Peyer's patch (tissue), 4 donors: ENCODE measurements around the gene PALLD. TPM values are rescaled to one million over a fixed set of nuclear protein-coding genes. Genes with fewer than 3 reads are reported as not detected.

Source experiments
- DNase-seq, 3 donors: peaks; one replicate each; pipeline ENCODE4 v3.0.0-alpha.2; 2017 to 2019
- H3K27ac ChIP-seq, 4 donors: fragments of 200-600 bp; sonication (generic); one replicate each; pipeline ENCODE4 v1.5.1; 2016 to 2019
- H3K27me3 ChIP-seq, 2 donors: fragments of 200-600 bp; sonication (generic); one replicate each; pipeline ENCODE4 v1.5.1; 2019
- H3K36me3 ChIP-seq, 3 donors: fragments of 200-600 bp; sonication (generic); one replicate each; pipeline ENCODE4 v1.5.1; 2016 to 2019
- H3K4me1 ChIP-seq, 4 donors: fragments of 200-600 bp; sonication (generic); one replicate each; pipeline ENCODE4 v1.5.1; 2016 to 2019
- H3K4me3 ChIP-seq, 4 donors: fragments of 200-600 bp; sonication (generic); 1 replicate in 3 of 4; 2 replicates in 1 of 4; pipeline ENCODE4 v1.5.1; 2016 to 2019; ENCODE audit warnings: mild to moderate bottlenecking in 1 of 4
- H3K9me3 ChIP-seq, 4 donors: fragments of 200-600 bp; sonication (generic); one replicate each; pipeline ENCODE4 v1.5.1; 2016 to 2019; ENCODE audit warnings: mild to moderate bottlenecking in 1 of 4
- CTCF ChIP-seq, 6 experiments: fragments of 450-650 bp in 4 of 6; fragments of 200-600 bp in 2 of 6; sonication (generic) in 1 of 6; IDR thresholded peaks; one replicate each; pipeline ENCODE4 v1.5.1; 2017 to 2019; ENCODE audit warnings: antibody characterized with exemption in 6 of 6, mild to moderate bottlenecking in 3 of 6, moderate library complexity in 1 of 6
- POLR2A ChIP-seq, 2 donors: fragments of 450-650 bp; IDR thresholded peaks; one replicate each; pipeline ENCODE4 v1.5.1; 2017; ENCODE audit warnings: antibody characterized with exemption in 2 of 2, mild to moderate bottlenecking in 2 of 2, moderate library complexity in 2 of 2
- total RNA-seq, 4 donors: library from RNA; depleted of rRNA; stranded (reverse); fragments of >200 nt; gene quantifications; one replicate each; pipeline ENCODE4 v1.1.0, GENCODE V29; 2016

The PALLD gene
- total RNA-seq, 4 donors from 2014 or later, result 68.0 to 175 (median 78.4) TPM

DNA sequence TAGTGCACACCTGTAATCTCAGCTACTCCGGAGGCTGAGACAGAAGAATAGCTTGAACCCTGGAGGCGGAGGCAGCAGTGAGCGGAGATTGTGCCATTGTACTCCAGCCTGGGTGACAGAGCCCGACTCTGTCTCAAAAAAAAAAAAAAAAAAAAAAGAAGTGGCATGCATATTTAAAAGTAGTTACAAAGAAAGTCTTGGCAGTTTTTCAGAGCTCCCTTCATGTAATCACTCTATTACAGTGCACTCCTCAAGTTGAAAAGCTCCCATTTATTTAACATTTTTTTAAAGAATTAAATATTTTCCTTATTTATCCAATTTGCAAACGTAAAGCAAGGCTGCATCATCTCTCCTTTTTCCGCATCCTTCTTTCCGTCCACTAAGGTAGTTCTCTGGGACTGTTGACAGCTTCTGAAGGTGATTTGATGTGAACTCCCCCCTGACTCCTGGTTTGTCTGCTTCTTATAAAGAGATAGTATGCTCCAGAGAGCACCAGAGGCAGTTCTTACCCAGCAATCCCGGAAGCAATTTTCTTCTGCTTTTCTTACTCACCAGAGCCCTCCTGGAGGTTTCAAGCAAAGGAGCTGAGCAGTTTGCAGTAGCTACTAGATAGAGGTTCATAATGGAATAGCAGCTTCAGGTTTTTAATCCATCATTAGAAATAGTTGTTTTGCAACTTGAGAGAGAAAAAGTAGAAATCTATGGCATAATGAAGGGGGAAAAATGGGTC, 151.0 kb downstream of the PALLD start:
- H3K27me3 ChIP-seq, result no peaks in the 10 kb centered on the region
- H3K36me3 ChIP-seq, result no peaks in the 10 kb centered on the region
- DNase-seq, result no peak
- no peak overlapping the region for H3K4me3 ChIP-seq
- no peak overlapping the region for H3K27ac ChIP-seq
- peaks cover 0 to 6% (median 0%) of the 10 kb centered on the region in 4 donors for H3K4me1 ChIP-seq
- TF ChIP-seq POLR2A (IDR thresholded peaks at IDR 0.05) (no peak), CTCF (IDR thresholded peaks at IDR 0.05) (no peak)
- H3K9me3 ChIP-seq, result no peaks in the 10 kb centered on the region

DNA sequence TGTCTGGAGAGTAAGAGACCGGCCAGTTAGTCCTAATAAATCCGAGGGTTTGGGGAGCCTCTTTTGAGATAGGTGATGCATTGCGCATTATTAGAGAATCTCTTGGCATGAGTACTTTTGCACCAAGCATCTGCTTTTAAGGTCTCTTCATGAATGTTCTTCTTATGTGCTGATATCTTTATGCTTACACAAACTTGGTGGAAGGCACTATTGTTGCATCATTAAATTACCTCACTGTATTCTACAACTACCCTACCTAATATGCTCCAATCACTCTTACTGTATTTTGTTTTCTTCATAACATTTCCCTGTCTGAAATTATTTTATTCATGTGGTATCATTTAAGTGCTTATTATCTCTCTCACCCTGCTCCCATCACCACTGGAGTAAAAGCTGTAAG, 151.6 kb downstream of the PALLD start:
- Histone ChIP-seq H3K4me3 (no peak overlapping the region), H3K27ac (no peak overlapping the region), H3K27me3 (no peaks in the 10 kb centered on the region), H3K4me1 (peaks cover 0 to 4% (median 0%) of the 10 kb centered on the region in 4 donors), H3K9me3 (no peaks in the 10 kb centered on the region), H3K36me3 (no peaks in the 10 kb centered on the region)
- no peak for DNase-seq
- TF ChIP-seq CTCF (IDR thresholded peaks at IDR 0.05) (no peak), POLR2A (IDR thresholded peaks at IDR 0.05) (no peak)

- DNase-seq, result no peak
- H3K27ac ChIP-seq, result no peak overlapping the region
- no peaks in the 10 kb centered on the region for H3K36me3 ChIP-seq
- H3K27me3 ChIP-seq, result no peaks in the 10 kb centered on the region
- TF ChIP-seq POLR2A (IDR thresholded peaks at IDR 0.05) (no peak), CTCF (IDR thresholded peaks at IDR 0.05) (no peak)
- H3K9me3 ChIP-seq, result no peaks in the 10 kb centered on the region
- no peak overlapping the region for H3K4me3 ChIP-seq
- no peaks in the 10 kb centered on the region for H3K4me1 ChIP-seq
These were observed 152.1 kb downstream of the PALLD start for GRCh38 chr4:168648929-168649328.

DNA sequence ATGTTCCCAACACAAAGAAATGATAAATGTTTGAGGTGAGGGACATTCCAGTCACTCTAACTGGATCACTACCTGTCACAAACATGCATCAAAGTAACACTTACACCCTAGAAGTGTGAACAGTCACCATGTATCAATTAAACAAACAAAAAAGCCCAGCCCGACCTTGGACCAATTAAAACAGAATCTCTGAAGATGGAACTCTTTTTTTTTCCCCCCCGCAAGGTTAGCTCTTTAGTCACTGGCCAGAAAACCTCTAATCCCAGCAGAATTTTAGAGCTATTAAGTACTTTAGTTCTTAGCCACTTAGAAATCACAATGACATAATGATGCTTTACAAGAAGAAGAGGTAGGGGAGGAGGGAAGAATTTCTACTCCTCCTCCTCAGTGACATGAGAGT, 154.5 kb downstream of the PALLD start:
- Histone ChIP-seq H3K27ac (no peak overlapping the region), H3K27me3 (no peaks in the 10 kb centered on the region), H3K4me3 (no peak overlapping the region), H3K4me1 (peaks cover 0 to 6% (median 0%) of the 10 kb centered on the region in 4 donors), H3K9me3 (no peaks in the 10 kb centered on the region), H3K36me3 (no peaks in the 10 kb centered on the region)
- DNase-seq, result no peak
- TF ChIP-seq POLR2A (IDR thresholded peaks at IDR 0.05) (no peak), CTCF (IDR thresholded peaks at IDR 0.05) (no peak)

DNA sequence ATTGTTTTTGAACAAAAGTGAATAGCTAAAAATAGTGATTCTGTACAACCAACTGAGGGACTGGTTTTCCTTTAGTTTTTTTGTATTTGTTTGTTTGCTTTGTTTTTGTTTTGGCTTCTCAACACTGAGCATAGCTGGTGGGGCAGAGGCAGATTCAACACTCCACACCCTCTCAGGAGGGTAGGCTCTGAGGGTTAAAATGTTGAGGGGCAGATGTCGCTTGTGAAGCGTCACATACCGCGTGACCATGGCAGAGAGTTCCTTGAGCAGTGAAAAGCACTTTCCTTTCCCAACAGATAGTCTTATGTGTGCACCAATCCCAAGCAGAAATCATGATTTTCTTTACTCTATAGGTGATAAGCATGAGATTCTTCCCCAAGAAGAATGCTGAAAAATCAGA, 155.0 kb downstream of the PALLD start:
- Histone ChIP-seq H3K27me3 (no peaks in the 10 kb centered on the region), H3K4me3 (no peak overlapping the region), H3K36me3 (no peaks in the 10 kb centered on the region)

More for the DNA sequence above, 155.0 kb downstream of the PALLD start:
- no peak overlapping the region for H3K27ac ChIP-seq
- H3K4me1 ChIP-seq, result peaks cover 0 to 6% (median 0%) of the 10 kb centered on the region in 4 donors
- H3K9me3 ChIP-seq, result no peaks in the 10 kb centered on the region
- no peak for DNase-seq
- no peak for TF ChIP-seq CTCF (IDR thresholded peaks at IDR 0.05)
- TF ChIP-seq POLR2A (IDR thresholded peaks at IDR 0.05), result no peak
